ENCODE measurements around the gene TNXB.
A peak's percentile ranks its signal among the peaks of the same experiment; 100 is the strongest.
"Not testable (repeated sequence)": the region's sequence is repeated elsewhere in the genome, so short reads cannot be mapped to it uniquely, and the experiment has no call there.

Gene TNXB

DNA sequence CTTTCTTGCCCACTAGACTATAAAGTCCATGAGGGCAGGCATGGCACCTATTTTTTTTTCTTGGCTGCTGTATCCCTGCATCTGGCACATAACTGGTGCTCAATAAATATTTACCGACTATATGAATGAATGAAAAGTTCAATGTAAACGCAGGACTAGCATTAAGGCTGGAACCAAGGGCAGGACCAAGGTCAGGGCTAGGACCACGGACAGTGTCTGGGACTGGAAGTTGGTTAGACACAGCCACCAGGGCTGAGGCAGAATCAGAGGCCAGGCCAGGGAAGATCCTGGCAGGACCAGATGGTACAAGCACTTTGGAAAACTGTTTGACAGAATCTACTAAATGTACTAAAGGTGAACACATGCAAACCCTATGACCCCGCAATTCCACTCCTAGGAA lies 3.7 kb downstream of the TNXB start:
- no peak overlapping the region for H3K4me3 ChIP-seq (ENCODE audit: control insufficient read depth, low read depth, low read length)
- DNase-seq (ENCODE audit: low read depth): no peak
- TF ChIP-seq, protein P1, sequence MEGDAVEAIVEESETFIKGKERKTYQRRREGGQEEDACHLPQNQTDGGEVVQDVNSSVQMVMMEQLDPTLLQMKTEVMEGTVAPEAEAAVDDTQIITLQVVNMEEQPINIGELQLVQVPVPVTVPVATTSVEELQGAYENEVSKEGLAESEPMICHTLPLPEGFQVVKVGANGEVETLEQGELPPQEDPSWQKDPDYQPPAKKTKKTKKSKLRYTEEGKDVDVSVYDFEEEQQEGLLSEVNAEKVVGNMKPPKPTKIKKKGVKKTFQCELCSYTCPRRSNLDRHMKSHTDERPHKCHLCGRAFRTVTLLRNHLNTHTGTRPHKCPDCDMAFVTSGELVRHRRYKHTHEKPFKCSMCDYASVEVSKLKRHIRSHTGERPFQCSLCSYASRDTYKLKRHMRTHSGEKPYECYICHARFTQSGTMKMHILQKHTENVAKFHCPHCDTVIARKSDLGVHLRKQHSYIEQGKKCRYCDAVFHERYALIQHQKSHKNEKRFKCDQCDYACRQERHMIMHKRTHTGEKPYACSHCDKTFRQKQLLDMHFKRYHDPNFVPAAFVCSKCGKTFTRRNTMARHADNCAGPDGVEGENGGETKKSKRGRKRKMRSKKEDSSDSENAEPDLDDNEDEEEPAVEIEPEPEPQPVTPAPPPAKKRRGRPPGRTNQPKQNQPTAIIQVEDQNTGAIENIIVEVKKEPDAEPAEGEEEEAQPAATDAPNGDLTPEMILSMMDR (IDR thresholded peaks at IDR 0.05; ENCODE audit: control insufficient read depth, insufficient read depth, low read depth, low read length, missing control alignments): no peak

DNA sequence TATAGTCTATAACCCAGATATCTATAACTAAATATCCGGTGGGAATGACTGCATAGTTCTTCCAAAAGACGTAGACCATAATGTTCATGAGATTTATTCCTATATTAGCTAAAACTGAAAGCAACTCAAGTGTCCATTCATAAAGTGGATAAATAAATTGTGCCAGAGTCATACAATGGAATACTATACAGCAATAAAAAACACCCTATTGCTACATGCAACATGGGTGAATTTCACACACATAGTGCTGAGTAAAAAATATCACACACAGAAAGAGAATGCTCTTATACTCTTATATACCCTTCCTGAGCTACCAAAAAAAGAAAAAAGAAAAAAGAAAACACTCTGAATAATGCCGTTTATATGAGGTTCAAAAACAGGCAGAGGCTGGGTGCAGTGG lies 6.9 kb downstream of the TNXB start:
- no peak overlapping the region for H3K4me3 ChIP-seq (ENCODE audit: control insufficient read depth, low read depth, low read length)
- no peak for DNase-seq (ENCODE audit: low read depth)
- TF ChIP-seq, protein P1 (IDR thresholded peaks at IDR 0.05; ENCODE audit: control insufficient read depth, insufficient read depth, low read depth, low read length, missing control alignments): no peak

DNA sequence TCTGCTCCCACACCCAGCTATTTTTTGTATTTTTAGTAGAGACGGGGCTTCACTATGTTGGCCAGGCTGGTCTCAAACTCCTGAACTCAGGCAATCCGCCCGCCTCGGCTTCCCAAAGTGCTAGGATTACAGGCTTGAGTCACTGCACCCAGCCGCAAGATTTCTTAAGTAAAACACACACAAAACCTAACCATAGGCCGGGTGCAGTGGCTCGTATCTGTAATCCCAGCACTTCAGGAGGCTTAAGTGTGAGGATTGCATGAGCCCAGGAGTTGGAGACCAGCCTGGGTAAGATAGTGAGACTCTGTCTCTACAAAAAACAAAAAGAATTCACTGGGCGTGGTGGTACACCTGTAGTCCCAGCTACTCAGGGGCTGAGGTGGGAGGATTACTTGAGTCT lies 8.9 kb downstream of the TNXB start:
- not testable (repeated sequence) for H3K4me3 ChIP-seq (ENCODE audit: control insufficient read depth, low read depth, low read length); DNase-seq (ENCODE audit: low read depth)

DNA sequence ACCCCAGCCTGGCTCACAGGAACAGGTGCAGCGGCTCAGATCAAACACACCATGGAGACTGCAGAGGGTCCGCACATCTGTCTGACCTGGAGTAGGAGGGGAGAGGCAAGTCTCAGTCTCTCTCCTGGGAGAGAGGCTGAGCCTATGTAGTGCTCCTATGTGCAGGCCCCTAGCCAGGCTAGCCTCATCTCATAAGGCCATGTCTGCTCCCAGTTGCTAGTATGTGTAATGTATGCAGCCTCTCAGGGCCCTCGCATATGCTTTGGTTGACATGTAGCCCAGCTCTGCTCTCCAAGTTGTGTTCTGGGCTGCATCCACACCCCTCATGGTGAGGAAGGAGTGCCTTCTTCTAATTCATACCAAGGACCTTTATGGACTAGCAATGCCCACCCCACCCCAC lies 11.8 kb downstream of the TNXB start:
- TF ChIP-seq, protein P1 (IDR thresholded peaks at IDR 0.05; ENCODE audit: control insufficient read depth, insufficient read depth, low read depth, low read length, missing control alignments): no peak
- DNase-seq (ENCODE audit: low read depth): no peak
- H3K4me3 ChIP-seq (ENCODE audit: control insufficient read depth, low read depth, low read length): no peak overlapping the region

DNA sequence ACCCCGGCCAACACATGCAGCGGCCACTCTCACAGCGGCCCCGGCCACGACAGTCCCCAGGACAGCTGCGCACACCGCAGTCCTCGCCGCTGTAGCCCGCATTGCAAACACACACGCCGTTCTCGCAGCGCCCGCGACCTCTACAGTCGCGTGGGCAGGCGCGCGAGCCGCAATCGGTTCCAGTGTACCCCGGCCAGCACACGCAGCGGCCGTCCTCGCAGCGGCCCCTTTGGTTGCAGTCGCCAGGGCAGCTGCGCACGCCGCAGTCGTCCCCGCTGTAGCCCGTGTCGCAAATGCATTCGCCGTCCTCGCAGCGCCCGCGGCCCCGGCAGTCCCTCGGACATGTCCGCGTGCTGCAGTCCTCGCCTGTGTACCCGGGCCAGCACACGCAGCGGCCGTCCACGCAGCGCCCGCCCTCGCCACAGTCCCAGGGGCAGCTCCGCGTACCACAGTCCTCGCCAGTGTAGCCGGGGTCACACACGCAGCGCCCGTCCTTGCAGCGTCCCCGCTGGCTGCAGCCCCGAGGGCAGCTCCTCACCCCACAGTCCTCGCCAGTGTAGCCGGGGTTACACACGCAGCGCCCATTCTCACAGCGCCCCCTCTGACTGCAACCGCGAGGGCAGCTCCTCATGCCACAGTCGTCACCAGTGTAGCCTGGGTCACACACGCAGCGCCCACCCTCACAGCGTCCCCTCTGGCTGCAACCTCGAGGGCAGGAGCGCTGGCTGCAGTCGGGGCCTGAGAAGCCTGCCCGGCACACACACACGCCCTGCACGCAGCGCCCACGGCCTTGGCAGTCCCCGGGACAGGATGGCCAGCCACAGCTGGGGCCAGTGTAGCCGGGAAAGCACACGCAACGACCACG lies 12.5 kb downstream of the TNXB start:
- H3K4me3 ChIP-seq (ENCODE audit: control insufficient read depth, low read depth, low read length): no peak overlapping the region
- TF ChIP-seq, protein P1 (IDR thresholded peaks at IDR 0.05; ENCODE audit: control insufficient read depth, insufficient read depth, low read depth, low read length, missing control alignments): no peak

DNA sequence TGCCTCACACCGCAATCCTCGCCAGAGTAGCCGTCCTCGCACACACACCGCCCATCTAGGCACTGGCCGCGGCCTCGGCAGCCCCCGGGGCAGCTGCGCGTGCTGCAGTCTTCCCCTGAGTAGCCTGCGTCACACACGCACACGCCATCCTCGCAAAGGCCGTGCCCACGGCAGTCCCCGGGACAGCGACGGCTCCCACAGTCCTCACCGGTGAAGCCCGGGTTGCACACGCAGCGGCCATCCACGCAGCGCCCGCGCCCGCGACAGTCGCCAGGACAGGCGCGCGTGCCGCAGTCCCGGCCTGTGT lies 13.1 kb downstream of the TNXB start:
- no peak for DNase-seq (ENCODE audit: low read depth)
- H3K4me3 ChIP-seq (ENCODE audit: control insufficient read depth, low read depth, low read length): no peak overlapping the region
- TF ChIP-seq, protein P1 (IDR thresholded peaks at IDR 0.05; ENCODE audit: control insufficient read depth, insufficient read depth, low read depth, low read length, missing control alignments): no peak

More for the DNA sequence above, 12.5 kb downstream of the TNXB start:
- DNase-seq (ENCODE audit: low read depth): no peak

DNA sequence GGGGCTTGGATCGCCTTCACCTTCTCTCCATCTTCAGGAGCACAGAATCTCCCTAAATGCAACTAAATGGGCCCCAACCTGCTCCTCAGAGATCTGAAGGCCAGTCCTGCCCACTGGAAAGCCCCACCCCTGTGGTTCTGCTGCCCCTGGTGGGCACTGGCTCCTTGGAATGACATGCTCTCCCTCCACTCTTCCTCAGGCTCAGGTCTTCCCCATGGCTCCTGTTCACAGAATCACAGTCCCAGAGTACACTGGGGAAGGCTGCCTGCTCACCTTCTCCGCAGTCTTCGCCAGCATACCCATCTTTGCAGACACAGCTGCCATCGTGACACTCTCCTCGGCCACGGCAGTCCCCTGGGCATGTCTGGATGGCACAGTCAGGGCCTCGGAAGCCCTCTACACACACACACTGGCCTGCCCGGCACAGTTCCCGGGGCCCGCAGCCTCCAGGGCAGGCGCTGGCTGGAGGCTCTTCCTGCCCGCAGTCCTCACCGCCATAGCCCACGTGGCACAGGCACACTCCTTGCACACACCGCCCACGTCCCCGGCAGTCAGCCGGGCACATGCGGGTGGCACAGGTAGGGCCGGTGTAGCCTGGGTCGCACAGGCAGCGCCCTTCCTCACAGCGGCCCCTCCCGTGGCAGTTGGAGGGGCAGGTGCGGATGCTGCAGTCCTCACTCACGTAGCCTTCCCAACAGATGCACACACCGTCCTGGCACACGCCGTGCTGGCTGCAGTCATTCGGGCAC lies 13.6 kb downstream of the TNXB start:
- H3K4me3 ChIP-seq (ENCODE audit: control insufficient read depth, low read depth, low read length): no peak overlapping the region
- TF ChIP-seq, protein P1 (IDR thresholded peaks at IDR 0.05; ENCODE audit: control insufficient read depth, insufficient read depth, low read depth, low read length, missing control alignments): peak; percentile 13
- DNase-seq (ENCODE audit: low read depth): no peak
